ENCODE data around the gene GPD2.

The GPD2 gene

DNA sequence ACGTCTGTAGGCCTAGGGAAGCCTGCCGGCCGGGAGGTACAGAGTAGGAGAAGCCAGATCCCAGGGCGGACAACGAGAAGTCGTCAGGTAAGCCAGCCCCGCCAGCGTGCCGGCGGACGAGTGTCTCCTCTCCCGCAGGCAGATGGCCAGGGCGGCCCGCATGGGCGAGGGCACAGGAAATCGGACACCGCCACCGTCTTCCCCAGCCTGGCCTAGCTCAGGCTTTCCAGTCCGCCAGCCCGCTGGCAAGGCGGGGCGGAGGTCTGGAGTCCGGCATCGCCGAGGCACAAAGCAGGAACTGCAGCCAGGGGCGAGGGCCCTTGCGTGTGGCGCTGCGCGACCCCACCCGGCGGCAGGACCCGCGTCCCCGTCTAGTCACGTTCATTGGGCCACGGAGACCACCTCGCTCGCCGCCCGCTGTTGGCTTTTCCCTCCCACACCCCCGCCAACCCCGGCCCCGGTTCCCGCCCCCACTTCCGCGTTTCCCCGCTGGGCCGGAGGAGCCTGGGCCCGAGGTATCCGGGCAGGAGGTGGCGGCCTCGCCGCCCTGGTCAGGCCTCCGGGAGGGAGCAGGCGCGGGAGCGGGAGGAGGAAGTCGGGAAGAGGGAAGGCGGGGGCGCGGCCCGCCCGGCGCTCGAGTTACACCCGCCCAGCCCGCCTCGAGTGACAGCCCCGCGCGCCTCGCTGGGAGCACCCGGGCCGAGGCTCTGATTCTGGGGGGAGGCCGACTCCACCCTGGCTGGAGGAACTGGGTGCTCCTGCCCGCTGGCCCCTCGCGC is at the start of gene GPD2:
TSS of gene GPD2 (plus strand) at position 662 of the 779 bp plus-strand sequence. CDS start 39,727 bp downstream, outside the sequence.
- peak; percentile 18 for DNase-seq (ENCODE audit: low read depth, low spot score)

DNA sequence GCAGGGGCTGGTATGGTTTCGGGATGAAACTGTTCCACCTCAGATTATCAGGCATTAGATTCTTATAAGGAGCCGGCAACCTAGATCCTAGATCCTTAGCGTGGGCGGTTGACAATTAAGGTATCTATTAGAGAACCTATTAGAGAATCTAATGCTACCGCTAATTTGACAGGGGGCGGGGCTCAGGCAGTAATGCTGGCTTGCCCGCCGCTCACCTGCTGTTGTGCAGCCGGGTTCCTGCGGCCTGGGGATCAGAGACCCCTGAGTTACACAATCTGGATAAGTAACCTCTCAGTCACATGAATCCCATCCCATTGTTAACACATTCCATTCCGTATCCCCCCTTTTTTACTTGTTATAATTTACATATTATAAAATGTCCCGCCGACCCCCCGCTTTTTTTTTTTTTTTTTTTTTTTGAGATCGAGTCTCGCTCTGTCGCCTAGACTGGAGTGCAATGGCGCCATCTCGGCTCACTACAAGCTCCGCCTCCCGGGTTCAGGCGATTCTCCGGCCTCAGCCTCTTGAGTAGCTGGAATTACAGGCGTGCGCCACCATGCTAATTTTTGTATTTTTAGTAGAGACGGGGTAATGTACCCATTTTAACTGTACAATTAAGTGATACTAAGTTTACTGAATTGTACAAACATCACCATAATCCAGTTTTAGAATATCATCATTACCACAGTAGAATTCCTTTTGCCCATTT is 42.0 kb upstream of the GPD2 start:
- no peak for DNase-seq (ENCODE audit: low read depth, low spot score)

GRCh38 chr2:156396126-156396525 is 40.1 kb upstream of the GPD2 start:
- DNase-seq (ENCODE audit: low read depth, low spot score), result no peak

DNA sequence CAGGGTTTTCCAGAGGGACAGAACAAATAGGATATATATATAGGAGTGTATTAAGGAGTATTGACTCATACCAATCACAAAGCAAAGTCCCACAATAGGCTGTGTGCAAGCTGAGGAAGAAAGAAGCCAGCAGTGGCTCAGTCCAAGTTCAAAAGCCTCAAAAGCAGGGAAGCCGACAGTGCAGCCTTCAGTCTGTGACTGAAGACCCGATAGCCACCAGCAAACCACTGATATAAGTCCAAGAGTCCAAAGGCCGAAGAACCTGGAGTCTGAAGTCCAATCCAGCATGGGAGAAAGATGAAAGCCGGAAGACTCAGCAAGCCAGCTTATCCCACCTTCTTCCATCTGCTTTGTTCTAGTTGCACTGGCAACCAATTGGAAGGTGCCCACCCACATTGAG is 39.0 kb upstream of the GPD2 start:
- no peak for DNase-seq (ENCODE audit: low read depth, low spot score)

GRCh38 chr2:156398176-156398575 is 38.0 kb upstream of the GPD2 start:
- no peak for DNase-seq (ENCODE audit: low read depth, low spot score)

- no peak for DNase-seq (ENCODE audit: low read depth, low spot score)
Observed at GRCh38 chr2:156399224-156399949, 36.8 kb upstream of the GPD2 start.

DNA sequence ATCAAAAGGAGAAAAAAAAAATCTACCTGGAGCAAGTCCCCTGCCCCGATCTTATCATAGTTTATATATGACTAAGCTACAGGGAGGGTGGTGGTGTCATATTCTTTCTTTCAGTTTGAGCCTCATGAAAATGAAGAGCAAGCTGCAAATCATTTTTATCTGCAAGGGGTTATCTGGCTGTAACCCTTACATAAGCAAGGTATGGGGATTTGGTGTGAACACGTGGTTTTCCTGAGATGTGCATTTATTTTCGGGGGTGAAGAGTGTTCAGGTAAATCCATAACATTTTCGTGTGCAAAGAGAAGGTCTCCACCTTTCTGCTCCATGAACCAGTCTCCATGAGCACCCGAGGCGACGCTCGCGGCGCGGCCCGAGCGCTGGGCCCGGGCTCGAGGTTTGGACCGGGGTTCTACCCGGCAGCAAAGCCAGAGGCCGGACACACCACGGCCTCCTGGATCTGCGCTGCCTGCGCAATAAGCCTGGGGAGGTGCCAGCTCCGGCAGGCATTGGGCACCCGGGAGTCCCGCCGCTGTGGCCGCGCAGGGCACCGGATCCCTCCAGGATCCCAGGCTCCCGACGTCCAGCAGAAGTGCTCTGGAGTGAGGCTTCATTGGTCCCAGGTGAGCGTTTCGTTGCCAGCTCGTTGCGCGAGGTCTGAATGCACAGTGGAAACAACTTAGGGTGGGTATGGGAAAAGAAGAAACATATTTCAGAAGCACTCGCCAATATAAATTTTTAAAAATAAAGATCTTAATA is 36.1 kb upstream of the GPD2 start:
- no peak for DNase-seq (ENCODE audit: low read depth, low spot score)

- DNase-seq (ENCODE audit: low read depth, low spot score), result peak; percentile 67
Observed at GRCh38 chr2:156400706-156401678, 35.2 kb upstream of the GPD2 start.

- no peak for DNase-seq (ENCODE audit: low read depth, low spot score)
Observed at GRCh38 chr2:156401861-156402260, 34.3 kb upstream of the GPD2 start.

GRCh38 chr2:156405586-156405985 is 30.6 kb upstream of the GPD2 start:
- DNase-seq (ENCODE audit: low read depth, low spot score), result no peak

DNA sequence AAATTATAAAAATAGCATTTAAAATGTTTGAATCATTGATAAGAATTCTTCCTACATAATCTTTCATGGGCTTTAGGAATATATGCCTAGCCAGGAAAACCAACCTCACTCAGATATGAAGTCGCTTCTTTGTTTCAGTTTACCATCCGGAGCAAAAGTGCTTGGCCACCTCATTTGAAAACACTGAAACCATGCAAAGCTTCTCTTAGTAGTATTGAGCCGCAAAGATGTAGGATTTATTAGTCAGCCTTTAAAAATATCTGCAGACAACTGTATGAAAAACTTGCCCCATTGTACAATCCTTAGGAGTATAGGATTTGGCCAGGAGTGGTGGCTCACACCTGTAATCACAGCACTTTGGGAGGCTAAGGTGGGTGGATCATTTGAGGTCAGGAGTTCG is 24.3 kb upstream of the GPD2 start:
- no peak for DNase-seq (ENCODE audit: low read depth, low spot score)

DNA sequence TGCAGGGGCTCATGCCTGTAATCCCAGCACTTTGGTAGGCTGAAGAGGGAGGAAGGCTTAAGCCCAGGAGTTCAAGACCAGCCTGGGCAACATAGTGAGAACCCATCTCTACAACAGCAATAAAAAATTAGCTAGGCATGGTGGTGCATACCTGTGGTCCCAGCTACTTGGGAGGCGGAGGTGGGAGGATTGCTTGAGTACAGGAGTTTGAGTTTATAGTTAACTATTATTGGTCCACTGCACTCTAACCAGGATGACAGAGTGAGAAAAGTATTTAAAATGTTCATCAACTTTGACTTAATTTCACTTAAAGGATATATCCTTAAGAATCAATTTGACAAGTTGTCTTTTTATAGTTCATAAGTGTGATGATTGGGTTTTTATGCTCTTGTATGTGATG is 14.3 kb upstream of the GPD2 start:
- DNase-seq (ENCODE audit: low read depth, low spot score), result no peak

GRCh38 chr2:156423674-156424282 is 12.4 kb upstream of the GPD2 start:
- DNase-seq (ENCODE audit: low read depth, low spot score), result no peak

DNA sequence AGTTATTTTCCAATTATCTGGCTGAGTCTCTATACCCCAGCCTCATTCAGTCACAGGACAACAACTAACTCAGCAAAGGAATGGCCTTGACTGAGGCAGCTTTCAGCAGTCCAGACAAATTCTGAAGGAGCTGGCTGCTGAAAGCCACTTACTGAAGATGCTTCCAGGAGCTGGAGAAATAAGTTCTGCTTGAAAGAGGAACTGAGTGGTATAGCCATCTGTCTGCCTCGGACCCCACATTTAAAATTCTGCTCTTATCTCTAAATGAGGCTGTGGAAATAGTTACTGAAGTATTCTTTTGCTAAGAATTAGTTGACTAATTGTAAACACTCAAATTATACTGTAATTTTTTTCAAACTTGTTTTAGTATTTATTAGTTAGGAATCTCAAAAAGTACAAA is 9.1 kb upstream of the GPD2 start:
- no peak for DNase-seq (ENCODE audit: low read depth, low spot score)

DNA sequence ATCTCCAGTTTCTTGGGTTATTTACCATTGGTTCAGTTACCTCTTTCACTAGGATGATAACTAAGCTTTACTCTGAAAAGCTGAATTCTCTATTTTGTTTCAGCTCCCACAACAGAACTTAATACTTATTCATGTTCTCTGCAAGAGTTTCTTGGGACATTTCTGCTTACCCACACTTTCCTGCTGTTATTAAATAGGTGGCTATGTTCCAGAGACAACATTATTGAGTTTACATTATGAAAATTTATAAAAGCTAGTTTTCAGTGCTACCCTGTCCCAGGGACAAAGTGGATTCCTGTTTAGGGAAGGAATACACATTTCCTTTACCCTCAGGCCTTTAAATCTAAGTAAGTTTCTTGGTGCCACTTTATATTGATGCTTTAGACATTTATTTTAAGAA is 7.0 kb upstream of the GPD2 start:
- DNase-seq (ENCODE audit: low read depth, low spot score), result no peak

DNA sequence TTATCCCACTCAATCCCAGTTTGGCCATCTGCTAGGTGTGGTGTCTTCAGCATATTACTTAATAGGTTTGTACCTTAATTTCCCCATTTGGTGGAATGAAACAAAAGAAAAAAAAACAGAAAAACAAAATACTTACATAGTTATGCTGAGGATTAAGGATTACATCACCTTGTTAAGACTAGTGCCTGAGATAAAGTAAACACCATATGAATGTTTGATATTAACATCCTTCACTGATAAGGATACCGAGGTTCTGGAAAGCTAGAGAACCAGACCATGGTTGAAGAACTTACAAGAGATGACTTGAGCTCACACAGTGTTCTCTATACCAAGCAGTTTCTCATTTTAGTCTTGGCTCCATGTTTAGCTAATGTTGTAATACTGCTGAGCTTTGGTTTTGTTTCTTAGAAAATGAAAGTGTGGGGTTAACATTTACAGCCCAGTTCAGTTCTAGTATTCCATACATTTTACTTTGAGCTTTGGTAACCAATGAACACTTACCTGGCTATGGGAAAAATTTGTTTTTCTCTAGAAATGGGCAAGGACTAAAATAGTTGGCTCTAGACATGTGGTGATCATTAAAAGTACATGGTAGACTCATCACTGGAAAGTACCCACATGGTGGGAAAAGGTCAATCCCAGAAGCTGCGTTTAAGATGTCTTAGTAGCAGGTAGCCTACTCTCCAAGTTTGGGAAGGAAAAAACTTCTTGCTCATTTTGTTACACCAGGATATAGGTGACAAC is 5.8 kb upstream of the GPD2 start:
- DNase-seq (ENCODE audit: low read depth, low spot score), result no peak

DNA sequence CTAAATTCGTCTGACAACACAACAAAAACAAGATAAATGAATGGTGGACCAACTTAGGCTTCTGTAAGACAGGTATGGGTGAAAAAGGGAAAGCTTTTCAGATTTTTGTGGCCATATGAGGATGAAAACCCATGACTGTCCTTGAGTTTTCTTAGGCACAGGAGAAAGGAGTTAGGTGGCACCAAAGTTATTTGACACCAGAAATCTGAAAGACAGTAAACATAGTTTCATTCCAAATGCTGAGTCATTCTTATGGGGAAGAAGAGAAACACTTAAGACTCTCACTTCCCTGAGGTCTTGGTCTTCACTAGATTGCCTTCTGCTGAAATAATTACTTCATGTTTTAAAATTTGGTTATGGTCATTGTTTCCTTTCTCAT is 5.2 kb upstream of the GPD2 start:
- no peak for DNase-seq (ENCODE audit: low read depth, low spot score)

DNA sequence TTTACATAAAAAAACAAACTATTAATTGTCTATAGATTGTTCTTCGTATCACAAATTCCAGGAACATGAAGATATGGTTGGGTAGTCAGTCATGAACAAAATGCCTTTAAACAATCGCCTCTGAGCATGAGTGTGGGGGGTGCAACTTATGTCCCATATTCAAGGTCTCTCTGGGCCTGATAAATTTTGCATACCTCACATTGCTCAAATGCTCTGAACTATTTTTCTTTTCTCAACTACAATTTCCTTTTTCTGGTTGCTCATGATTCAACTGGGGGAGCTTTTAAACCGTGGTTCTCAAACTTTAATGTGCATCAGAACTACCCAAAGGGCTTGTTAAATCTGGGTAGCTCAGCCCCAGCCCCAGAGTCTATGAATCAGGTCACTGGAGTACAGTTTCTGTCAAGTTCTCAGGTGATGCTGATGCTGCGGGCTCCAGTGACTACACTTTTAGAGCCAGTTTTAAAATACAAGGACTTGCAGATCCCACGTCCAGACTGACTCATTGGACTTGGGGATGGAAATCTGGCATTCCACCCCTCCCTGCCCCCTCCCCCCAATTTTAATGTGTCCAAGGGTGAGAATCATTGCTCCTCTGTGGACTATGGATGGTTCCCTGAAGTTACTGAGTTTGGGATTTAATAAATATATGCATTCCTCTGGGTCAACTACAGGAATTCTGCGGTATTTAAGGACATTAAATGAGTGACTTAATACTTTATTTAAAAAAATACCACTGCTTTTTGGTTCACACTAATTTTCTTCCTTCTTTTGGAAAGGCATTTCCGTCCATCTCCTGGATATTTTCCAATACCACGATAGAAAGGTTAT is 1.5 kb upstream of the GPD2 start:
- no peak for DNase-seq (ENCODE audit: low read depth, low spot score)

GRCh38 chr2:156435396-156435717 is 822 bp upstream of the GPD2 start:
- DNase-seq (ENCODE audit: low read depth, low spot score), result no peak
